HepG2 (cell line): ENCODE results near the gene SEMA6B.

Experiments
- FOXM1 ChIP-seq: sonication (generic); formaldehyde crosslinking; IDR thresholded peaks from 2 replicates; pipeline ENCODE4 v1.5.0; 2020; ENCODE audit warnings: missing genetic modification reagents
- KDM5B ChIP-seq: sonication (generic); formaldehyde crosslinking; IDR thresholded peaks from 2 replicates; pipeline ENCODE4 v1.4.0; 2020; ENCODE audit warnings: missing genetic modification reagents, mild to moderate bottlenecking, borderline replicate concordance
- MBNL3 ChIP-seq: fragments of 250-450 bp; sonication (Bioruptor Pico); conservative IDR thresholded peaks from 2 replicates; pipeline ENCODE4 v1.8.0; 2022; ENCODE audit warnings: mild to moderate bottlenecking, inconsistent platforms
- NCOR1 ChIP-seq: fragments of 200-600 bp; sonication (generic); IDR thresholded peaks from 2 replicates; pipeline ENCODE4 v1.7.0; 2017; ENCODE audit warnings: antibody characterized with exemption, low read length, borderline replicate concordance
- NRL ChIP-seq: sonication (generic); formaldehyde crosslinking; IDR thresholded peaks from 2 replicates; pipeline ENCODE4 v1.5.0; 2020; ENCODE audit warnings: missing genetic modification reagents, mild to moderate bottlenecking, moderate library complexity, borderline replicate concordance
- POLR2AphosphoS5 ChIP-seq: IDR thresholded peaks from 2 replicates; pipeline ENCODE4 v1.6.1; 2012; ENCODE audit warnings: low read depth, low read length
- SKI ChIP-seq: fragments of 450-650 bp; IDR thresholded peaks from one replicate; pipeline ENCODE4 v1.6.1; 2018; ENCODE audit warnings: mild to moderate bottlenecking; ENCODE audit not compliant: partially characterized antibody
- ZNF282 ChIP-seq: fragments of 450-650 bp; IDR thresholded peaks from 2 replicates; pipeline ENCODE4 v1.6.1; 2018; ENCODE audit not compliant: partially characterized antibody
- ZNF552 ChIP-seq: sonication (generic); formaldehyde crosslinking; IDR thresholded peaks from 2 replicates; pipeline ENCODE4 v1.9.0; 2022; ENCODE audit warnings: missing genetic modification reagents, mild to moderate bottlenecking, borderline replicate concordance
- ZNF781 ChIP-seq: sonication (generic); formaldehyde crosslinking; IDR thresholded peaks from 2 replicates; pipeline ENCODE4 v1.5.1; 2020; ENCODE audit warnings: borderline replicate concordance, mild to moderate bottlenecking, missing genetic modification reagents; ENCODE audit errors: not compliant biosample characterization
- TF ChIP-seq, protein P1 (sequence below): sonication (generic); formaldehyde crosslinking; IDR thresholded peaks from 2 replicates; pipeline ENCODE4 v1.5.0; 2020; ENCODE audit warnings: mild to moderate bottlenecking, missing genetic modification reagents, moderate library complexity
- TF ChIP-seq, protein P2 (sequence below): sonication (generic); formaldehyde crosslinking; IDR thresholded peaks from 2 replicates; pipeline ENCODE4 v1.8.1; 2023; ENCODE audit warnings: mild to moderate bottlenecking, missing genetic modification reagents
- TF ChIP-seq, protein P3 (sequence below): sonication (generic); formaldehyde crosslinking; IDR thresholded peaks from 2 replicates; pipeline ENCODE4 v1.4.0; 2020; ENCODE audit warnings: missing genetic modification reagents

DNA sequence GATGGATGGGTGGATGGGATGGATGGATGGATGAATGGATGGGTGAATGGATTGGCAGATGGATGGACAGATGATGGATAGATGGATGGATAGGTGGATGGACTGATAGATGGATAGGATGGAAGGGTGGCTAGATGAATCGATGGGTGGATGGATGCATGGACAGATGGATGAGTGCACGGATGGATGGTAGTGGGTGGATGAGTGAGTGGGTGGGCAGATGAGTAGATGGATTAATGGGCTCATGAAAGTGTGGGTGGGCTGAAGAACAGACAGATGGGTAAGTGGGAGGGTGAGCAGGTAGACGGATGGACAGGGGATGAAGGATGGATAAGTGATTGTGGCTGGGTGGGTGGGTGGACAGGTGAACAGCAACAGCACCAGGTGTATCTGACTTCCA lies 5.7 kb downstream of the SEMA6B start:
- TF ChIP-seq NCOR1 (no peak), KDM5B (CRISPR knock-in tag) (no peak), FOXM1 (CRISPR knock-in tag) (no peak), SKI (no peak), POLR2AphosphoS5 (no peak), ZNF282 (no peak), ZNF552 (no peak), ZNF781 (CRISPR knock-in tag) (no peak), NRL (CRISPR knock-in tag) (no peak), MBNL3 (CRISPR knock-in tag) (no peak)
- TF ChIP-seq, protein P1, sequence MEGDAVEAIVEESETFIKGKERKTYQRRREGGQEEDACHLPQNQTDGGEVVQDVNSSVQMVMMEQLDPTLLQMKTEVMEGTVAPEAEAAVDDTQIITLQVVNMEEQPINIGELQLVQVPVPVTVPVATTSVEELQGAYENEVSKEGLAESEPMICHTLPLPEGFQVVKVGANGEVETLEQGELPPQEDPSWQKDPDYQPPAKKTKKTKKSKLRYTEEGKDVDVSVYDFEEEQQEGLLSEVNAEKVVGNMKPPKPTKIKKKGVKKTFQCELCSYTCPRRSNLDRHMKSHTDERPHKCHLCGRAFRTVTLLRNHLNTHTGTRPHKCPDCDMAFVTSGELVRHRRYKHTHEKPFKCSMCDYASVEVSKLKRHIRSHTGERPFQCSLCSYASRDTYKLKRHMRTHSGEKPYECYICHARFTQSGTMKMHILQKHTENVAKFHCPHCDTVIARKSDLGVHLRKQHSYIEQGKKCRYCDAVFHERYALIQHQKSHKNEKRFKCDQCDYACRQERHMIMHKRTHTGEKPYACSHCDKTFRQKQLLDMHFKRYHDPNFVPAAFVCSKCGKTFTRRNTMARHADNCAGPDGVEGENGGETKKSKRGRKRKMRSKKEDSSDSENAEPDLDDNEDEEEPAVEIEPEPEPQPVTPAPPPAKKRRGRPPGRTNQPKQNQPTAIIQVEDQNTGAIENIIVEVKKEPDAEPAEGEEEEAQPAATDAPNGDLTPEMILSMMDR (CRISPR knock-in tag), result no peak
- TF ChIP-seq, protein P2, sequence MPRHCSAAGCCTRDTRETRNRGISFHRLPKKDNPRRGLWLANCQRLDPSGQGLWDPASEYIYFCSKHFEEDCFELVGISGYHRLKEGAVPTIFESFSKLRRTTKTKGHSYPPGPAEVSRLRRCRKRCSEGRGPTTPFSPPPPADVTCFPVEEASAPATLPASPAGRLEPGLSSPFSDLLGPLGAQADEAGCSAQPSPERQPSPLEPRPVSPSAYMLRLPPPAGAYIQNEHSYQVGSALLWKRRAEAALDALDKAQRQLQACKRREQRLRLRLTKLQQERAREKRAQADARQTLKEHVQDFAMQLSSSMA (CRISPR knock-in tag), result no peak
- TF ChIP-seq, protein P3, sequence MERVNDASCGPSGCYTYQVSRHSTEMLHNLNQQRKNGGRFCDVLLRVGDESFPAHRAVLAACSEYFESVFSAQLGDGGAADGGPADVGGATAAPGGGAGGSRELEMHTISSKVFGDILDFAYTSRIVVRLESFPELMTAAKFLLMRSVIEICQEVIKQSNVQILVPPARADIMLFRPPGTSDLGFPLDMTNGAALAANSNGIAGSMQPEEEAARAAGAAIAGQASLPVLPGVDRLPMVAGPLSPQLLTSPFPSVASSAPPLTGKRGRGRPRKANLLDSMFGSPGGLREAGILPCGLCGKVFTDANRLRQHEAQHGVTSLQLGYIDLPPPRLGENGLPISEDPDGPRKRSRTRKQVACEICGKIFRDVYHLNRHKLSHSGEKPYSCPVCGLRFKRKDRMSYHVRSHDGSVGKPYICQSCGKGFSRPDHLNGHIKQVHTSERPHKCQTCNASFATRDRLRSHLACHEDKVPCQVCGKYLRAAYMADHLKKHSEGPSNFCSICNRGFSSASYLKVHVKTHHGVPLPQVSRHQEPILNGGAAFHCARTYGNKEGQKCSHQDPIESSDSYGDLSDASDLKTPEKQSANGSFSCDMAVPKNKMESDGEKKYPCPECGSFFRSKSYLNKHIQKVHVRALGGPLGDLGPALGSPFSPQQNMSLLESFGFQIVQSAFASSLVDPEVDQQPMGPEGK (CRISPR knock-in tag), result no peak
